GM21723 (cell line): ENCODE measurements around the gene PMS1.
A peak's percentile ranks its signal among the peaks of the same experiment; 100 is the strongest.
"Not testable (repeated sequence)": the region's sequence is repeated elsewhere in the genome, so short reads cannot be mapped to it uniquely, and the experiment has no call there.

Experiments used
- ATAC-seq: cut with Tn5 transposase; IDR thresholded peaks from one replicate; pipeline ENCODE4 v1.9.1; 2021; ENCODE audit warnings: mild to moderate bottlenecking, moderate library complexity; ENCODE audit not compliant: unreplicated experiment

The PMS1 gene

DNA sequence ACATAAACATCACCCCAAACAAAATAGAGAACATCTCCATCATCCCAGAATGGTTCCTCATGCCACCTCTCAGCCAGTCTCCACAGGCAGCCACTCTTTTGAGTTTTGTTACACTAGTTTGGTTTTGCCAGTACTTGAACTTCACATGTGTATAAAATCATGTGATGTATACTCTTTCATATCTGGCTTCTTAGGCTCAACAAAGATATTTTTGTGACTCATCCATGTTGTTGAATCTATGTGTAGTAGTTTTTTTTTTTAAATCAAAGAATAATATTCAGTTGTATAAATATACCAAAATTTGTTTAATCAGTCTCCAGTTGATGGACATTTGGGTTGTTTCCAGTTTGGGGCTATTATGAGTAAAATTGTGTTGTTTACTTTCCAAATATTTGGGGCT is 75.9 kb downstream of the PMS1 start:
- ATAC-seq = no peak

- no peak for ATAC-seq
These were observed 78.5 kb downstream of the PMS1 start for GRCh38 chr2:189862751-189863150.

DNA sequence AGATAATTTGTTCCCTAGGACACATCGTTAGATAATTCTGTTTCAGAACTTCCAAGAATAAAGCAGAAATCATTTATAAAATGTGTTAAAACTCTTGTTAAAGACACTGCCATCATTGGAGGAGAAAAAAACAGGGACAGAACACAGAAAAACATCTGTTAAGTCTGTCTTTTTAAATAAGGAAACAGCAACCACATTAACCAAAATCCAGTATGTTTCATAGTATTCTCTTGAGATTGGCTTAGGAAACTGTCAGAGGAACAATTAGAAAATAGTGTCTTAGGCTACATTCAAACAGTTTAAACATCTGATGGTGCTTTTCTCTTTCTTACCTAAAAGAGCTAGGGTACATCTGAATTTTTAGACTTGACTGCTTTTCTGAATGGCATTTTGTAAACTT is 81.6 kb downstream of the PMS1 start:
- ATAC-seq = no peak

GRCh38 chr2:189866296-189866695 is 82.0 kb downstream of the PMS1 start:
- ATAC-seq = no peak

DNA sequence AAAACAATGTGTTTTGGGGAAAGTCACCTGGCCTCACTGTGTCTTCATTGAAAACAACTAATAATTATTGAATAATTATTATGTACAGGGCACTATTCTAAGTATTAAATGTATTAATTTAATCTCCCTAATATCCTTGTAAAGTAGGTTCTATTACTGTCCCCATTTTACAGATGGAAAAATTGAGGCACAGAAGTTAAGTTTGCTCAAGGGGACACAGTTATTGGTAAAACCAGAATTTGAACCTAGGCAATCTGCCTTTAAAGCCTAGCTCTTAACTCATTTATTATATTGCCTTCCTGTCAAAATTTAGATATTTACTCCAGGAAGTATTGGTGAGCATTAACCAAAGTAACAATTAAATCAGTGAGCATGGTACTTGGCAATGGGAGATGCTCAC is 84.6 kb downstream of the PMS1 start:
- ATAC-seq = no peak

DNA sequence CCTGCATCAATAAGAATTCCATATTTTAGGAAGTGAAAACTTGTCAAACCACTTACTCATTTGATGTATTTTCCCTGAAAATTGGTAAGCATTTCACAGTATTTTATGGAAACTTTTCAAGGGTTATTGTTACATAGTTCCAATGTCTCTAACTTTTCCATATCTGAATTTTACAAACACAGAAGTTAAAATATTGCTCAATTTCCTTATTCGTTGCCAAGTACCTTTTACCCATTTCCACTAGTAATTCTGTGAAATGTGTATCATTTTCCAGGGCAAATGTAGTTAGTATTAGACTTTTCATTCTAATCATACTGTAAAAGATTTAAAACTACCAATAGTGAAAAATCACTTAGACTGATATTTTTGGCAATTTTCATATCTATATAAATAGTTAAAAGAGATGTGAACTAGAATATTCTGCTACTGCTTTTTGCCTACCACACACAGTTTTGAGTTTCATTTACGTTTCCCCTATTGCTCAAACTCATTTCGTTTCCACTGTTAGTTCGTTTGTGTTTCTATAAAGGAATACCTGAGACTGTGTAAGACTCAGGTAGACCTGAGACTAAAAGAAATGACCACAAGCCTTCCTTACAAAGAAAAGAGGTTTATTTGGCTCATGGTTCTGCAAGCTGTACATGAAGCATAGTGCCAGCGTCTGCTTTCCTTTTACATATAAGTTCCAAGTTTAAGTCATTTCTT is 86.3 kb downstream of the PMS1 start:
- ATAC-seq = peak; percentile 57

DNA sequence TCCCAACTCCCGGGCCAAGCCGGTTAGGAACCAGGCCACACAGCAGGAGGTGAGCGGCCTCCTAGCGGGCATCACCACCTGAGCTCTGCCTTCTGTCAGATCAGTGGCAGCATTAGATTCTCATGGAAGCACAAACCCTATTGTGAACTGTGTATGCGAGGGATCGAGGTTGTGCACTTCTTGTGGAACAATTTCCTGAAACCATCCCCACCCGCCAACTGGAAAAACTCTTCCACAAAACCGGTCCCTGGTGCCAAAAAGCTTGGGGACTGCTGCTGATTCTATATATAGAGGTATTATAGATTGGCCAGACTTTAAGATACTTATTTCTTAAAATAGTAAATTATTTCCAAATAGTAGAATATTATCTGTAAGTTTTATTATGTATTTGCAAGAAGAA is 89.4 kb downstream of the PMS1 start:
- ATAC-seq = no peak

- no peak for ATAC-seq
These were observed 90.5 kb downstream of the PMS1 start for GRCh38 chr2:189874586-189875320.

DNA sequence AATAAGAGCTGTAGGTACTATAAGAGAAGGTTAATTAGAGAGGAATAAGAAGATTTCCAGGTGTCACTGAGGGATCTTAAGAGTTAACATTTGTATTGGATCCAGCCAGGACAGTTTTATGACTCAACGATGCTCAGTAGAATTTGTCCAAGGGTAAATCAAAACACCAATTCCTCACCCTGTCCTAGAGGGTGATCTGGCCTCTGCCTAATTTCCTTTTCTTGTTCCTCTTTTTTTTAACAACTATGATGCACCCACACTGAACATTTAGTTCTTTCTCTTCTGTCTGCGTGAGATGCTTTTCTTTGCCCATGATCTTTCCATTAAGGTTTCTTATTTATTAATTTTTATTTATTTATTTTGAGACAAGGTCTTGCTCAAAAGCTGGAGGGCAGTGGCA is 92.0 kb downstream of the PMS1 start:
- ATAC-seq = no peak

DNA sequence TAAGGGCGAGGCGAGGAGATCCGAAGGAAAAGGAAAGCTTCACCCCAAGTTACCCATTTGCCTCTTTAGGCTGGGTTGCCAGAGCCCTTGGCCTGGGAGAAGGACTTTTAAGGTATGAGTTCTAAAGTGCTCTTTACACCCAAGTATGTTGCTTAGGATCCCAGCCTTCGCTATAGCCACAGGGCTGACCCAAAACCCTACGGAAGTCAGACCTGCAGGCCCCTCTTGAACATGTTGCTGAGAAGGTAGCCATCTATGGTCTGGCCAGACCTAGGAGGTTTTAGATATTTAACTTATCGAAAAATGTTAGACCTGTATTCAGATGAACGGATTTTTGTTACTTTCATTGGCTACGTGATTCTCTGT is 95.4 kb downstream of the PMS1 start:
- no peak for ATAC-seq

GRCh38 chr2:189880429-189880828 is 96.2 kb downstream of the PMS1 start:
- no peak for ATAC-seq

DNA sequence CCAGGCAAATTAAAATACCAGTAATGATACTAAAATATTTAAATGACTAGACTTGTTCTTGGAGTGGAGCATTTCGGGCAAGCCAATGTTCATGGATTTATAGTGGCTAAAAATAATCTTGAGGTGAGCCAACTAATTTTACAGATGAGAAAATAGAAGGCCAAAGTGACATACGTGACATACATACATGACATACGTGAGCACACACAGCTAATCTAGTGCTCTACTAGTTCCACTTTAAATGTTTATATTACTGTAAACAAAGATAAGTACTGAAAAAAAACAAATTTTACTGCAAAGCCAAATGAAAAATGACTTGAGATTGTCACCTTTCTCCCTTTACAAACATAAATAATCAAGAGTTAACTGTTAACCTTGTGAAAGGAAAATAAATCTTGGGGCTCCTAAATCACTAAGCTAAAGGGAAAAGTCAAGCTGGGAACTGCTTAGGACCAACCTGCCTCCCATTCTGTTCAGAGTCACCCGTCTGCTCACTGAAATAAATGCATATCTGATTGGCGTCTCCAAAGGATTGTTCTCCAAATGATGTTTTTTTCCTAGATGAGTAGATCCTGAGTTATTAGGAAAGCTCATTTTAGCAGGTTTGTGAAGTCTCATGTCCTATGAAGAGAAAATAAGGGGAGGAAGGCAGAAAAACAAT is 96.7 kb downstream of the PMS1 start:
- ATAC-seq = no peak

- no peak for ATAC-seq
These were observed 101.1 kb downstream of the PMS1 start for GRCh38 chr2:189885368-189885767.

DNA sequence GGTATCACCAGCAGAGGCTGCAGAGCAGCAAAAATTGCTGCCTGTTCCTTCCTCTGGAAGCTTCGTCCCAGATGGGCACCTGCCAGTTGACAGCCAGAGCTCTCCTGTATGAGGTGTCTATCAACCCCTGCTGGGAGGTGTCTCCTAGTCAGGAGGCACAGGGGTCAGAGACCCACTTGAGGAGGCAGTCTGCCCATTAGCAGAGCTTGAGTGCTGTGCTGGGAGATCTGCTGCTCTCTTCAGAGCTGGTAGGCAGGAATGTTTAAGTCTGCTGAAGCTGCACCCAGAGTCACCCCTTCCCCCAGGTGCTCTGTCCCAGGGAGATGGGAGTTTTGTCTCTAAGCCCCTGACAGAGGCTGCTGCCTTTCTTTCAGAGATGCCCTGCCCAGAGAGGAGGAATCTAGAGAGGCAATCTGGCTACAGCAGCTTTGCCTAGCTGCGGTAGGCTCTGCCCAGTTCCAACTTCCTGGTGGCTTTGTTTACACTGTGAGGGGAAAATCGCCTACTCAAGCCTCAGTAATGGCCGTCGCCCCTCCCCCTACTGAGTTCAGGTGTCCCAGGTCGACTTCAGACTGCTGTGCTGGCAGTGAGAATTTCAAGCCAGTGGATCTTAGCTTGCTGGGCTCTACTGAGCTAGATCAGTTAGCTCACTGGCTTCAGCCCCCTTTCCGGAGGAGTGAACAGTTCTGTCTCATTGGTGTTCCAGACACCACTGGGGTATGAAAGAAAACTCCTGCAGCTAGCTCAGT is 108.5 kb downstream of the PMS1 start:
- not testable (repeated sequence) for ATAC-seq

DNA sequence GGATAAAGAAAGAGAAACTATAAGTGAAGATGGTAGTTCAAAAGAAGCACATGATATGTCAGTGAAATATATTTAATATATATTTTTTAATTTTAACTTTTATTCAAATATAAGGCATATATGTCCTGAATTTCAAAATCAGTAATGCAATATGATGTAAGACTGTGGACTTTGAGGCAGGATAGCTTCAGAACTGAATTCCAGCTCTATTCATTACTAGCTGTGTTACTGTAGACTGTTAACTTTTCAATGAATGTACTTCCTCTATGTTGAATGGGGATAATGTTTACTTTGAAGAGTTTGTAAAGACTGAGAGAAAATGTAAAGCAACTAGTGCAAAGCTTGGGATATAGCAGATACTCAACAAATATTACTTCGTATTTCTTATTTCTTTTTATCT is 112.6 kb downstream of the PMS1 start:
- no peak for ATAC-seq

- ATAC-seq = no peak
These were observed 114.9 kb downstream of the PMS1 start for GRCh38 chr2:189899101-189899500.

GRCh38 chr2:189900726-189901125 is 116.5 kb downstream of the PMS1 start:
- ATAC-seq = no peak

GRCh38 chr2:189901664-189902063 is 117.4 kb downstream of the PMS1 start:
- ATAC-seq = no peak

GRCh38 chr2:189913821-189914220 is 129.6 kb downstream of the PMS1 start:
- no peak for ATAC-seq

DNA sequence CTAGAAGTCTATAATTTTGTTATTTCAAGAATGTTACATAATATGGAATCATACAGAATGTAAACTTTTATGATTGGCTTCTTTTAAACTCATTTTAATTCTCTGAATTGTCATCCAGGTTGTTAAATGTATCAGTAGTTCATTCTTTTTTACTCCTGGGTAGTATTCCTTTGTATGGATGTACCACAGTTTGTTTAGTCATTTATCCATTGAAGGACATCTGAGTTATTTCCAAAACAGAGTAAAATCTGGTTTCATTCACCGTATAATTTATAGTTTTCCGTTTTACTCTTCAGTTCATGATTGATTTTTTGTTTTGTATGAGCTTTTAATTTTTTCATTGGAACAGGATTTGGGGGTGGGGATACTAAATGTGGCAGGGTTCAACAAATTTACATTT is 132.4 kb downstream of the PMS1 start:
- no peak for ATAC-seq
